Testis (tissue), 2 donors: ENCODE results near the gene ZNF688.

Experiments
- POLR2A ChIP-seq: fragments of 450-650 bp; IDR thresholded peaks from one replicate; pipeline ENCODE4 v1.6.1; 2017; ENCODE audit warnings: antibody characterized with exemption, mild to moderate bottlenecking, moderate library complexity
- TF ChIP-seq, protein P1 (sequence below), 3 experiments: fragments of 450-650 bp in 2 of 3; fragments of 200-600 bp in 1 of 3; sonication (generic) in 1 of 3; IDR thresholded peaks; one replicate each; pipeline ENCODE4 v1.5.1; 2016 to 2019; ENCODE audit warnings: antibody characterized with exemption in 3 of 3, mild to moderate bottlenecking in 2 of 3, moderate library complexity in 1 of 3

DNA sequence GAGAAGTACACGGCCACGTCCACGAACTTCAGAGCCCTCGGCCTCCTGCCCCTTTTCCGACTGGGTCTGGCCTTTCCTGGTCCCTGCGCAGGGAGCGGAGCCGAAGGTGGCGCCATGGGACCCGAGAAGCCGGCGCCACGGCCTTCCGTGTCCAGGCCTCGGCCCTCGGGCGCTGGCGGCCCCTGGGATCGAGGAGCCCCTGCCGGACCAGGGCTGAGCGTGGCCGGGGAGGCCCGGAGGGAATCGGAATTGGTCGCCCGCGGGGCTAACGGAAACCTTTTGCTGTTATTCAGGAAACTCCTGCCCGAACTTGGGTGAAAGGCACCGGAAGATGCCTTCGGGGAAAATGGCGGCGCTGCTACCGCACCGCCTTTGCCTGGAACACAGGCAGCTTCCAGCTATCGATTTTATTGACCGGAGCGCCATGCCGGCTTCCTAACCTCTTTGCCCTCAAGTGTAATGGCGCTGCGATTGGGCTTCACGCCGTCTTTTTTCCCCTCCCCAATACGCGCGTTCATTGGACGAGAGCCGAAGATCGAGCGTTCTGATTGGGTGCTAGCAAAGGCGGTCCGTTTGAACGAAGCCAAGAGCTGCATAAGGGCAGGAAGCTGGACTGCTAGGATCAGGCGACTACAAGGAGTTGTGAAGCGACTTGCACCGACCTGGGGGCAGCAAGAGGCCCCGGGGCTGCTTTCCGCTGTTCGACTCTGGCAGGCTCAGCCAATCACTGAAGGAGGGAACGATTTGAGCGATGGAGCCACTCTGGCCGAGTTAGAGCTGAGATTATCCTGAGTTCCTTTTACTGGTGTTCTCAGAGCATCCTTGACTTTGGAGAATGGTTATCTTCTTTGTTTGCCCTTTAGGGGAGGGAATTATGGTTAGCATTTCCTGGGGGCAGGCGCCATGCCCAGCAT, 38.7 kb upstream of the ZNF688 start, which contains the start of gene ZNF689:
- no peak for TF ChIP-seq POLR2A
- TF ChIP-seq, protein P1, sequence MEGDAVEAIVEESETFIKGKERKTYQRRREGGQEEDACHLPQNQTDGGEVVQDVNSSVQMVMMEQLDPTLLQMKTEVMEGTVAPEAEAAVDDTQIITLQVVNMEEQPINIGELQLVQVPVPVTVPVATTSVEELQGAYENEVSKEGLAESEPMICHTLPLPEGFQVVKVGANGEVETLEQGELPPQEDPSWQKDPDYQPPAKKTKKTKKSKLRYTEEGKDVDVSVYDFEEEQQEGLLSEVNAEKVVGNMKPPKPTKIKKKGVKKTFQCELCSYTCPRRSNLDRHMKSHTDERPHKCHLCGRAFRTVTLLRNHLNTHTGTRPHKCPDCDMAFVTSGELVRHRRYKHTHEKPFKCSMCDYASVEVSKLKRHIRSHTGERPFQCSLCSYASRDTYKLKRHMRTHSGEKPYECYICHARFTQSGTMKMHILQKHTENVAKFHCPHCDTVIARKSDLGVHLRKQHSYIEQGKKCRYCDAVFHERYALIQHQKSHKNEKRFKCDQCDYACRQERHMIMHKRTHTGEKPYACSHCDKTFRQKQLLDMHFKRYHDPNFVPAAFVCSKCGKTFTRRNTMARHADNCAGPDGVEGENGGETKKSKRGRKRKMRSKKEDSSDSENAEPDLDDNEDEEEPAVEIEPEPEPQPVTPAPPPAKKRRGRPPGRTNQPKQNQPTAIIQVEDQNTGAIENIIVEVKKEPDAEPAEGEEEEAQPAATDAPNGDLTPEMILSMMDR (IDR thresholded peaks at IDR 0.05), result no peak
